Right atrium auricular region (tissue), 2 donors: Measurements from ENCODE around the gene KHSRP. TPM values are rescaled to one million over a fixed set of nuclear protein-coding genes. Genes with fewer than 3 reads are reported as not detected.

Experiments used
- DNase-seq: peaks from one replicate; pipeline ENCODE4 v3.0.0-alpha.2; 2019; ENCODE audit warnings: low spot score
- H3K27ac ChIP-seq, 2 donors: fragments of 200-600 bp; sonication (generic); 1 replicate in 1 of 2; 2 replicates in 1 of 2; pipeline ENCODE4 v1.5.1; 2016 to 2019
- H3K27me3 ChIP-seq, 2 donors: fragments of 200-600 bp; sonication (generic); one replicate each; pipeline versions ENCODE4 v1.5.1 to v1.6.0; 2017 to 2019
- H3K36me3 ChIP-seq: fragments of 200-600 bp; sonication (generic); one replicate; pipeline ENCODE4 v1.5.1; 2016
- H3K4me1 ChIP-seq, 2 donors: fragments of 200-600 bp; sonication (generic); one replicate each; pipeline versions ENCODE4 v1.5.1 to v1.6.0; 2017 to 2019
- H3K4me3 ChIP-seq, 2 donors: fragments of 200-600 bp; sonication (generic); 1 replicate in 1 of 2; 2 replicates in 1 of 2; pipeline ENCODE4 v1.5.1; 2017 to 2019; ENCODE audit warnings: mild to moderate bottlenecking in 1 of 2, moderate library complexity in 1 of 2
- H3K9me3 ChIP-seq, 2 donors: fragments of 200-600 bp; sonication (generic); one replicate each; pipeline ENCODE4 v1.5.1; 2019
- CTCF ChIP-seq, 2 donors: fragments of 200-600 bp; sonication (generic); IDR thresholded peaks; one replicate each; pipeline ENCODE4 v1.5.1; 2019; ENCODE audit warnings: antibody characterized with exemption in 2 of 2
- total RNA-seq, 2 donors: library from RNA; depleted of rRNA; stranded (reverse); fragments of >200 nt; gene quantifications; one replicate each; pipeline ENCODE4 v1.1.0, GENCODE V29; 2016

The KHSRP gene
- total RNA-seq, 2 donors from 2014 or later, result 55.3 to 95.7 TPM

DNA sequence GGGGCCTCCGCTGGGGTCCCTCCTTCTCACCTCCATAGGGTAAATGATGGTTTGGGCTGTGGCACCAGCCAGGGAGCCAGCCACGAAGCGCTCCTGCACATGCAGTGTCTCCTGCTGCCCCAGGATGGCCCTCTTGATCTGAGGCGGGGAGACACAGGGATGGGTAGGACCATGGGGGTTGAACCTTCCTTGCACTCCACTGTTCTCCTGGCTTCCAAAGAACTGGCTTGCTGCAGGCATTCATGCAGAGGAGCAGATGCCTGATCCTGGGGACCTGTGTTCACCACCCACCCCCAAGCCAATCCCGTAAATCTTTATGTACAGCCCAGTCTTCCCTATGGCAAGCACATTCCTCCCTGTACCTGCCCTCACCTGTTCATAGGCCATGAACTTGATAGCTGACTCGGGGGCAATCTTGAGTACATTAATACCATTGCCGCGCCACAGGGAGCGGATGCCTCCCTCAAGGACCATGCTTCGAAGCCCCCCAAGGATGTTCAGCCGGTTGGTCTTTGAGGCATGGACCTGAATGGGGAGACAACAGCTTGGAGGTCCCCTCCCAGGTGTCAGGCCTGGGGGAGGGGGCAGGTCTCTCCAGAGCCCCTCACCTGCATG lies 29.4 kb upstream of the KHSRP start:
- no peak for DNase-seq
- TF ChIP-seq CTCF (IDR thresholded peaks at IDR 0.05), result no peak
- peaks cover 44% of the 10 kb centered on the region for H3K36me3 ChIP-seq
- no peaks in the 10 kb centered on the region for H3K27me3 ChIP-seq
- H3K4me1 ChIP-seq, result peaks cover 0 to 13% of the 10 kb centered on the region in 2 donors
- no peak overlapping the region for H3K27ac ChIP-seq
- H3K4me3 ChIP-seq, result no peak overlapping the region
- peaks cover 6 to 16% of the 10 kb centered on the region in 2 donors for H3K9me3 ChIP-seq

DNA sequence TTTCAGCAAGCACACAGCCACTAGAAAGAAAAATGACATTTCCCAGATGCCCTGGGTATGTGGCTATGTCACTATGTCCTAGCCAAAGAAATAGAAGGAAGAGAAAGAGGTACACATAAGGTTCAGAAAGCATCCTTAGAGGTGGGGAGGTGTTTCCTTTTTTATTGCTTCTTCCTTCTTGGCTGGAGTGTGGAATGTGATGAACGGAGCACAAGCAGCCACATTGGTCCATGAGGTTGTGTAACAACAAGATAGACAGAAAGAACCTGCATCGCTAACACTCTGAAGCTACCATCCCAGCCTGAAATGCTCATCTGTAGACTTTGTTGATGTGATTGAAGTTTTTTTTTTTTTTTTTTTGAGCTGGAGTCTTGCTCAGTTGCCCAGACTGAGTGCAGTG lies 28.3 kb upstream of the KHSRP start:
- no peaks in the 10 kb centered on the region for H3K27me3 ChIP-seq
- no peak for DNase-seq
- no peak for TF ChIP-seq CTCF (IDR thresholded peaks at IDR 0.05)
- H3K9me3 ChIP-seq, result peaks cover 6 to 16% of the 10 kb centered on the region in 2 donors
- no peak overlapping the region for H3K4me3 ChIP-seq
- H3K27ac ChIP-seq, result no peak overlapping the region
- peaks cover 0 to 1% of the 10 kb centered on the region in 2 donors for H3K4me1 ChIP-seq
- peaks cover 44% of the 10 kb centered on the region for H3K36me3 ChIP-seq

GRCh38 chr19:6452223-6452614 lies 27.6 kb upstream of the KHSRP start:
- Histone ChIP-seq H3K9me3 (peaks cover 6 to 16% of the 10 kb centered on the region in 2 donors), H3K27ac (no peak overlapping the region), H3K27me3 (no peaks in the 10 kb centered on the region), H3K36me3 (peaks cover 44% of the 10 kb centered on the region), H3K4me3 (no peak overlapping the region), H3K4me1 (no peaks in the 10 kb centered on the region)
- no peak for TF ChIP-seq CTCF (IDR thresholded peaks at IDR 0.05)
- DNase-seq, result no peak

GRCh38 chr19:6451583-6452222 lies 27.1 kb upstream of the KHSRP start:
- DNase-seq, result no peak
- Histone ChIP-seq H3K27ac (no peak overlapping the region), H3K4me3 (no peak overlapping the region), H3K36me3 (peaks cover 48% of the 10 kb centered on the region), H3K4me1 (no peaks in the 10 kb centered on the region), H3K27me3 (no peaks in the 10 kb centered on the region), H3K9me3 (peaks cover 6 to 16% of the 10 kb centered on the region in 2 donors)
- no peak for TF ChIP-seq CTCF (IDR thresholded peaks at IDR 0.05)

DNA sequence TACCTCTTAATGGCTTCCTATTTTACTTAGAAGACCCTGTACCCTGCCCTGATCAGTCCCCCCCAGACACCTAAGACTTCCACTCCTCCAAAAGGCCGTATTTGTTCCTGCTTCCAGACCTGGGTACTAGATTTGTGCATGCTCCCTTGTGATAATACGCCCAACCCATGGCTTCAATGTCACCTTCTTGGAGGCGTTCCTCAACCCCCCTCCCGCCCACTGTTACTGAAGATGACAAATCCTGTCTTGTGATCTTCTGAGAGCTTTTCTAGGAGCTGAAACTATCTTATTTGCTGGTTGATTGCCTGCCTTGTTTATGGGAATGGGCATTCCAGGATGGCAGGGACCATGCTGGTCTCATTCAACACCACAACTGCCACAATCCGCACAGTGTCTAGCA lies 25.6 kb upstream of the KHSRP start:
- no peak for DNase-seq
- Histone ChIP-seq H3K4me3 (no peak overlapping the region), H3K27ac (no peak overlapping the region), H3K9me3 (peaks cover 6 to 20% of the 10 kb centered on the region in 2 donors), H3K4me1 (no peaks in the 10 kb centered on the region), H3K27me3 (no peaks in the 10 kb centered on the region), H3K36me3 (peaks cover 44% of the 10 kb centered on the region)
- TF ChIP-seq CTCF (IDR thresholded peaks at IDR 0.05), result no peak
